Measurements from ENCODE around the gene ATG12.
"Not testable (repeated sequence)": the region's sequence is repeated elsewhere in the genome, so short reads cannot be mapped to it uniquely, and the experiment has no call there.

The ATG12 gene

GRCh38 chr5:115841382-115842088, at the start of gene ATG12, which contains the start of gene AP3S1:
Gene ATG12, minus strand, starts transcription at chr5:115841565. Its CDS starts 13 bp downstream, at chr5:115841552.
Gene AP3S1, plus strand, starts transcription at chr5:115841935. Its CDS starts 103 bp downstream, at chr5:115842038.
- DNase-seq, result peak; percentile 95

GRCh38 chr5:115888027-115888426, 46.7 kb upstream of the ATG12 start:
- DNase-seq, result peak in 1 of 2 donors; percentile 41

- not testable (repeated sequence) for DNase-seq
These were observed 43.8 kb upstream of the ATG12 start for GRCh38 chr5:115885208-115885607.

GRCh38 chr5:115884704-115885103, 43.3 kb upstream of the ATG12 start:
- DNase-seq, result no peak

GRCh38 chr5:115882434-115882833, 41.1 kb upstream of the ATG12 start:
- not testable (repeated sequence) for DNase-seq

GRCh38 chr5:115877342-115877741, 36.0 kb upstream of the ATG12 start:
- not testable (repeated sequence) for DNase-seq

- no peak for DNase-seq
These were observed 34.1 kb upstream of the ATG12 start for GRCh38 chr5:115875447-115875846.

GRCh38 chr5:115873392-115873791, 32.0 kb upstream of the ATG12 start:
- no peak for DNase-seq

- no peak for DNase-seq
These were observed 31.1 kb upstream of the ATG12 start for GRCh38 chr5:115872447-115872846.

GRCh38 chr5:115869256-115869795, 28.0 kb upstream of the ATG12 start:
- no peak for DNase-seq

GRCh38 chr5:115859378-115859777, 18.0 kb upstream of the ATG12 start:
- DNase-seq, result no peak

GRCh38 chr5:115858396-115858795, 17.0 kb upstream of the ATG12 start:
- DNase-seq, result no peak

- no peak for DNase-seq
These were observed 16.4 kb upstream of the ATG12 start for GRCh38 chr5:115857626-115858349.

- DNase-seq, result no peak
These were observed 15.7 kb upstream of the ATG12 start for GRCh38 chr5:115857057-115857479.

- DNase-seq, result no peak
These were observed 14.6 kb upstream of the ATG12 start for GRCh38 chr5:115855959-115856358.

GRCh38 chr5:115854139-115854538, 12.8 kb upstream of the ATG12 start:
- no peak for DNase-seq

- no peak for DNase-seq
These were observed 9.5 kb upstream of the ATG12 start for GRCh38 chr5:115850744-115851416.

GRCh38 chr5:115849258-115849798, 8.0 kb upstream of the ATG12 start:
- no peak for DNase-seq

- DNase-seq, result no peak
These were observed 5.9 kb upstream of the ATG12 start for GRCh38 chr5:115847290-115847689.

GRCh38 chr5:115844321-115844817, 3.0 kb upstream of the ATG12 start:
- no peak for DNase-seq

- no peak for DNase-seq
These were observed 2.2 kb upstream of the ATG12 start for GRCh38 chr5:115843444-115844130.

GRCh38 chr5:115842952-115843351, 1.6 kb upstream of the ATG12 start:
- DNase-seq, result no peak

Measured in hippocampal formation (tissue), 2 donors.